Dedifferentiated amniotic fluid mesenchymal stem cell (primary cell): ENCODE data around the gene RBBP8.
"Not testable (repeated sequence)": the region's sequence is repeated elsewhere in the genome, so short reads cannot be mapped to it uniquely, and the experiment has no call there.

ENCODE experiments used
- DNase-seq: peaks from one replicate; pipeline ENCODE4 v3.0.0-alpha.2; 2016; ENCODE audit errors: extremely low spot score

RBBP8 gene

GRCh38 chr18:22933206-22933965 lies at the start of gene RBBP8:
Gene RBBP8, plus strand, starts transcription at chr18:22933328. Its CDS starts 3,524 bp downstream, at chr18:22936852.
- peak; percentile 71 for DNase-seq

- no peak for DNase-seq
Measured at GRCh38 chr18:22883827-22884226, 49.3 kb upstream of the RBBP8 start.

- DNase-seq, result not testable (repeated sequence)
Measured at GRCh38 chr18:22885694-22886093, 47.4 kb upstream of the RBBP8 start.

GRCh38 chr18:22899421-22899820 lies 33.7 kb upstream of the RBBP8 start:
- no peak for DNase-seq

GRCh38 chr18:22900558-22901238 lies 32.4 kb upstream of the RBBP8 start:
- no peak for DNase-seq

- DNase-seq, result no peak
Measured at GRCh38 chr18:22902093-22902492, 31.0 kb upstream of the RBBP8 start.

GRCh38 chr18:22903248-22903647 lies 29.9 kb upstream of the RBBP8 start:
- DNase-seq, result not testable (repeated sequence)

GRCh38 chr18:22912149-22912548 lies 21.0 kb upstream of the RBBP8 start:
- DNase-seq, result no peak

GRCh38 chr18:22912835-22913234 lies 20.3 kb upstream of the RBBP8 start:
- DNase-seq, result peak; percentile 41

- no peak for DNase-seq
Measured at GRCh38 chr18:22913861-22914260, 19.3 kb upstream of the RBBP8 start.

GRCh38 chr18:22914633-22915032 lies 18.5 kb upstream of the RBBP8 start:
- no peak for DNase-seq

GRCh38 chr18:22915337-22915736 lies 17.8 kb upstream of the RBBP8 start:
- no peak for DNase-seq

GRCh38 chr18:22921772-22922171 lies 11.4 kb upstream of the RBBP8 start:
- DNase-seq, result no peak

- DNase-seq, result no peak
Measured at GRCh38 chr18:22924589-22924988, 8.5 kb upstream of the RBBP8 start.

GRCh38 chr18:22926454-22926853 lies 6.7 kb upstream of the RBBP8 start:
- no peak for DNase-seq

- no peak for DNase-seq
Measured at GRCh38 chr18:22928339-22928738, 4.8 kb upstream of the RBBP8 start.

- DNase-seq, result peak; percentile 59
Measured at GRCh38 chr18:22930089-22930713, 2.9 kb upstream of the RBBP8 start.

- no peak for DNase-seq
Measured at GRCh38 chr18:22932885-22933205, 283 bp upstream of the RBBP8 start.

- no peak for DNase-seq
Measured at GRCh38 chr18:22933966-22934423, 867 bp downstream of the RBBP8 start.

GRCh38 chr18:22934789-22935188 lies 1.7 kb downstream of the RBBP8 start:
- no peak for DNase-seq

GRCh38 chr18:22935431-22935830 lies 2.3 kb downstream of the RBBP8 start:
- DNase-seq, result no peak

GRCh38 chr18:22936515-22936914 lies 3.4 kb downstream of the RBBP8 start:
- no peak for DNase-seq

- DNase-seq, result no peak
Measured at GRCh38 chr18:22939649-22940048, 6.5 kb downstream of the RBBP8 start.
